Astrocyte (in vitro differentiated cells and primary cell): ENCODE measurements around the gene PCDHGB4. TPM values are rescaled to one million over a fixed set of nuclear protein-coding genes. Genes with fewer than 3 reads are reported as not detected.
"Not testable (repeated sequence)": the region's sequence is repeated elsewhere in the genome, so short reads cannot be mapped to it uniquely, and the experiment has no call there.

Experiments
- DNase-seq: peaks from one replicate; pipeline ENCODE4 v3.0.0-alpha.2; 2010; ENCODE audit warnings: low read depth
- FAIRE-seq: peaks from 2 replicates; lab custom pipeline; 2011; peaks lifted over from hg19 to GRCh38; lab: Jason Lieb, UNC
- H2AFZ ChIP-seq: 2 replicates; pipeline ENCODE4 v1.6.0; 2012; ENCODE audit warnings: low read depth, low read length, inconsistent platforms
- H3K27ac ChIP-seq: 2 replicates; pipeline ENCODE4 v1.5.1; 2011; ENCODE audit warnings: low read depth, low read length, inconsistent platforms
- H3K27me3 ChIP-seq: 2 replicates; pipeline ENCODE4 v1.6.0; 2011; ENCODE audit warnings: low read length, inconsistent platforms; ENCODE audit not compliant: insufficient read depth
- H3K36me3 ChIP-seq: 2 replicates; pipeline ENCODE4 v1.5.1; 2011; ENCODE audit warnings: low read length, inconsistent platforms; ENCODE audit not compliant: insufficient read depth
- H3K4me1 ChIP-seq: 2 replicates; pipeline ENCODE4 v1.5.1; 2011; ENCODE audit warnings: low read length, inconsistent platforms; ENCODE audit not compliant: insufficient read depth
- H3K4me2 ChIP-seq: 2 replicates; pipeline ENCODE4 v1.6.0; 2012; ENCODE audit warnings: low read length, inconsistent platforms
- H3K4me3 ChIP-seq: 2 replicates; pipeline ENCODE4 v1.5.1; 2011; ENCODE audit warnings: low read depth, mild to moderate bottlenecking, low read length, inconsistent platforms; ENCODE audit not compliant: insufficient read depth
- H3K79me2 ChIP-seq: 2 replicates; pipeline ENCODE4 v1.6.0; 2012; ENCODE audit warnings: mild to moderate bottlenecking, low read length, inconsistent platforms; ENCODE audit not compliant: insufficient read depth
- H3K9ac ChIP-seq: 2 replicates; pipeline ENCODE4 v1.6.0; 2012; ENCODE audit warnings: mild to moderate bottlenecking, low read length, inconsistent platforms
- H3K9me3 ChIP-seq: 2 replicates; pipeline ENCODE4 v1.5.1; 2012; ENCODE audit warnings: low read depth, mild to moderate bottlenecking, low read length, inconsistent platforms; ENCODE audit not compliant: insufficient read depth
- H4K20me1 ChIP-seq: 2 replicates; pipeline ENCODE4 v1.6.0; 2012; ENCODE audit warnings: low read length, inconsistent platforms; ENCODE audit not compliant: insufficient read depth
- H3K27ac Mint-ChIP-seq: one replicate; pipeline ENCODE4 v1.8.0; 2021; ENCODE audit warnings: mild to moderate bottlenecking, mixed read lengths; ENCODE audit not compliant: unreplicated experiment
- H3K27me3 Mint-ChIP-seq: one replicate; pipeline ENCODE4 v1.8.0; 2021; ENCODE audit warnings: low read depth, mixed read lengths; ENCODE audit not compliant: unreplicated experiment
- H3K36me3 Mint-ChIP-seq: one replicate; pipeline ENCODE4 v1.8.0; 2021; ENCODE audit warnings: low read depth, mixed read lengths; ENCODE audit not compliant: unreplicated experiment
- H3K4me1 Mint-ChIP-seq: one replicate; pipeline ENCODE4 v1.8.0; 2021; ENCODE audit warnings: low read depth, mixed read lengths; ENCODE audit not compliant: unreplicated experiment
- H3K4me3 Mint-ChIP-seq: one replicate; pipeline ENCODE4 v1.8.0; 2021; ENCODE audit warnings: mild to moderate bottlenecking, moderate library complexity, mixed read lengths; ENCODE audit not compliant: unreplicated experiment
- H3K9me3 Mint-ChIP-seq: one replicate; pipeline ENCODE4 v1.8.0; 2021; ENCODE audit warnings: mild to moderate bottlenecking, mixed read lengths; ENCODE audit not compliant: unreplicated experiment
- EZH2 ChIP-seq: IDR thresholded peaks from 2 replicates; pipeline ENCODE4 v1.6.1; 2012; ENCODE audit warnings: mild to moderate bottlenecking, low read length, inconsistent platforms; ENCODE audit not compliant: insufficient read depth
- total RNA-seq: library from RNA; stranded (reverse); gene quantifications from 2 replicates; pipeline ENCODE4 v1.2.1, GENCODE V29; 2021
- TF ChIP-seq, protein P1 (sequence below): IDR thresholded peaks from 2 replicates; pipeline ENCODE4 v1.5.1; 2011; ENCODE audit warnings: low read depth, mild to moderate bottlenecking, inconsistent platforms, low read length, moderate library complexity; ENCODE audit not compliant: insufficient read depth

Gene PCDHGB4
- total RNA-seq, 1 donor from 2014 or later = 13.6 TPM

- not testable (repeated sequence) for H3K27me3 Mint-ChIP-seq, H3K36me3 ChIP-seq, H2AFZ ChIP-seq, H3K4me1 ChIP-seq, DNase-seq, H3K27me3 ChIP-seq, H4K20me1 ChIP-seq, FAIRE-seq, H3K4me1 Mint-ChIP-seq, H3K79me2 ChIP-seq, H3K27ac ChIP-seq
- H3K36me3 Mint-ChIP-seq = peaks cover 12% of the 10 kb centered on the region
- Histone ChIP-seq H3K4me2 (peak within 1 kb of the TSS; percentile 64), H3K9me3 (peaks cover 45% of the 10 kb centered on the region), H3K4me3 (peak within 1 kb of the TSS; percentile 31), H3K9ac (peak within 1 kb of the TSS; percentile 23)
- peak within 1 kb of the TSS; percentile 84 for H3K27ac Mint-ChIP-seq
- H3K4me3 Mint-ChIP-seq = peak within 1 kb of the TSS; percentile 96
- peaks cover 16% of the 10 kb centered on the region for H3K9me3 Mint-ChIP-seq
- TF ChIP-seq, protein P1, sequence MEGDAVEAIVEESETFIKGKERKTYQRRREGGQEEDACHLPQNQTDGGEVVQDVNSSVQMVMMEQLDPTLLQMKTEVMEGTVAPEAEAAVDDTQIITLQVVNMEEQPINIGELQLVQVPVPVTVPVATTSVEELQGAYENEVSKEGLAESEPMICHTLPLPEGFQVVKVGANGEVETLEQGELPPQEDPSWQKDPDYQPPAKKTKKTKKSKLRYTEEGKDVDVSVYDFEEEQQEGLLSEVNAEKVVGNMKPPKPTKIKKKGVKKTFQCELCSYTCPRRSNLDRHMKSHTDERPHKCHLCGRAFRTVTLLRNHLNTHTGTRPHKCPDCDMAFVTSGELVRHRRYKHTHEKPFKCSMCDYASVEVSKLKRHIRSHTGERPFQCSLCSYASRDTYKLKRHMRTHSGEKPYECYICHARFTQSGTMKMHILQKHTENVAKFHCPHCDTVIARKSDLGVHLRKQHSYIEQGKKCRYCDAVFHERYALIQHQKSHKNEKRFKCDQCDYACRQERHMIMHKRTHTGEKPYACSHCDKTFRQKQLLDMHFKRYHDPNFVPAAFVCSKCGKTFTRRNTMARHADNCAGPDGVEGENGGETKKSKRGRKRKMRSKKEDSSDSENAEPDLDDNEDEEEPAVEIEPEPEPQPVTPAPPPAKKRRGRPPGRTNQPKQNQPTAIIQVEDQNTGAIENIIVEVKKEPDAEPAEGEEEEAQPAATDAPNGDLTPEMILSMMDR = peak; percentile 43
Observed at GRCh38 chr5:141407790-141408505, 20.4 kb downstream of the PCDHGB4 start, which contains the start of gene PCDHGB6. Gene PCDHGB6 (plus strand): TSS chr5:141408021. CDS start chr5:141408203, 182 bp downstream.

DNA sequence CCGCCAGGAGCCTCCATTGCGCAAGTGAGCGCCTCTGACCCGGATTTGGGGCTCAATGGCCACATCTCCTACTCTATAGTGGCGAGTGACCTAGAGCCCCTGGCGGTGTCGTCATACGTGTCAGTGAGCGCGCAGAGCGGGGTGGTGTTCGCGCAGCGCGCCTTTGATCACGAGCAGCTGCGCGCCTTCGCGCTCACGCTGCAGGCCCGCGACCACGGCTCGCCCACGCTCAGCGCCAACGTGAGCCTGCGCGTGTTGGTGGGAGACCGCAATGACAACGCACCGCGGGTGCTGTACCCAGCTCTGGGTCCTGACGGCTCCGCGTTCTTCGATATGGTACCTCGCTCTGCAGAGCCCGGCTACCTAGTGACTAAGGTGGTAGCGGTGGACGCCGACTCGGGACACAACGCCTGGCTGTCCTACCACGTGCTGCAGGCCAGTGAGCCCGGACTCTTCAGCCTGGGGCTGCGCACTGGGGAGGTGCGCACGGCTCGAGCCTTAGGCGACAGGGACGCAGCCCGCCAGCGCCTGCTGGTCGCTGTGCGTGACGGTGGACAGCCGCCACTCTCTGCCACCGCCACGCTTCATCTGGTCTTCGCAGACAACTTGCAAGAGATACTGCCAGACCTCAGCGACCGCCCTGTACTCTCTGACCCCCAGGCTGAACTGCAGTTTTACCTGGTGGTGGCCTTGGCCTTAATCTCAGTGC is 22.3 kb downstream of the PCDHGB4 start:
- TF ChIP-seq, protein P1 = no peak
- no peak for TF ChIP-seq EZH2
- Mint-ChIP-seq H3K4me3 (no peak overlapping the region), H3K9me3 (peaks cover 15% of the 10 kb centered on the region), H3K27ac (no peak overlapping the region), H3K27me3 (no peaks in the 10 kb centered on the region), H3K36me3 (peaks cover 16% of the 10 kb centered on the region), H3K4me1 (peaks cover 5% of the 10 kb centered on the region)
- Histone ChIP-seq H3K36me3 (no peaks in the 10 kb centered on the region), H3K9ac (no peak overlapping the region), H3K27ac (no peak overlapping the region), H4K20me1 (peaks cover 3% of the 10 kb centered on the region), H3K4me3 (no peak overlapping the region), H3K4me2 (no peak overlapping the region), H3K27me3 (no peaks in the 10 kb centered on the region), H3K9me3 (peaks cover 38% of the 10 kb centered on the region), H3K4me1 (no peaks in the 10 kb centered on the region), H3K79me2 (peaks cover 3% of the 10 kb centered on the region), H2AFZ (no peak overlapping the region)
- DNase-seq (no peak), FAIRE-seq (no peak)
